AG09319 (cell line): ENCODE results near the gene ITGB2.
A peak's percentile ranks its signal among the peaks of the same experiment; 100 is the strongest.

ENCODE experiments used
- DNase-seq: peaks from one replicate; pipeline ENCODE4 v3.0.0-alpha.2; 2010; ENCODE audit warnings: low read depth; ENCODE audit errors: extremely low read depth
- CTCF ChIP-seq: IDR thresholded peaks from 2 replicates; pipeline ENCODE4 v1.5.1; 2011; ENCODE audit warnings: low read depth, mild to moderate bottlenecking, inconsistent platforms, low read length, moderate library complexity

The ITGB2 gene

DNA sequence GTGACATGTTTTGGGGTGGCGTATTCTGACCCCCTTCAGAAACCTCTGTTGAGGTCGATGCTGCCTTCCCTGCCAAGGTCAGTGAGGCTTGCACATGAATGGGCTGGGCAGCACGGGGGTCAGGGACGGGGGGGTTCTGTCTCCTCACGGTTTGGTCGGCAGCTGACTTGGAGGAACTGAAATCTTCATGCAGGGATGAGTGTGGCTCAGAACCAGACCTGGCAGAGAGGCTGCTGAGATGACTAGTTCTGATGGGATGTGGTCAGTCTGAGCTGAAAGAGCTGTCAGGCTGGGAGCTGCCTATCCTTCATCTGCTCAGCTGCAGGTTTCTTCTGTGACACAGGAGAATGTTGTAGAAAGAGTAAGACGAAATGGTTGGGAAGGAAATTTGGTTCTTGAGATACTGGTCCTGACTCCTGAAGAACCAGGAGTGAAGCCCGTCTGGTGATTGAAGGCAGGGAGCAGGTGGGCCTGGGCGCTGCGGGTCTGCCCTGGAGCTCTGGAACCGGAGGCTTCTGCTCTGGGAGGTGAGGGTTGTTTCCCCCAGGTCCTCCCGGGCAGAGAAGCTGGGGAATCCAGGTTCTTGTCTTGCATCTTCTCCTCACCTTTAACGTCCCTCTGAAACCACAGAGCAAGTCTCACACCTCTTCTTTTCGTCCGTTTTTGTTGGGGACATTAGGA is 22.4 kb upstream of the ITGB2 start:
- DNase-seq = no peak
- no peak for TF ChIP-seq CTCF

GRCh38 chr21:44942566-44942965 is 21.9 kb upstream of the ITGB2 start:
- no peak for TF ChIP-seq CTCF
- no peak for DNase-seq

DNA sequence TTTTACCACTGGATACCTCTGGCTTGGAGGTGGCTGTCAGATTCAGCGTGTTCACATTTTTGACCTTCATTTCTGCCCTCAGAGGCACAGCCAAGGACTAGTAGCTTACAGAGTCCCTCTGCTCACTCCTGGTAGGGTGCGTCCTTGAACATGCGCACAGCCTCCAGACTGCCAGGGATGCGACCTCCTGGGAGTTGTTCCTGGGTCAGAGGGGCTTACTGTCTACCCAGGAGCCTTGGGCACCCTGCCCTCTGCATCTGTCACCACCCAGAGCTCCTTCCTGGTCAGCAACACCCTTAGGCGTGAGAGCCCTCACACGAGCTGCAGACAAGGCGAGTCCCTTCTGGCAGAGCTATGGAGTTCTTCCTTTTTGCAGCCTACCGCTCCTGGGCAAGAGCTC is 20.9 kb upstream of the ITGB2 start:
- no peak for DNase-seq
- TF ChIP-seq CTCF = no peak

- no peak for DNase-seq
- no peak for TF ChIP-seq CTCF
These were observed 19.5 kb upstream of the ITGB2 start for GRCh38 chr21:44940116-44940631.

DNA sequence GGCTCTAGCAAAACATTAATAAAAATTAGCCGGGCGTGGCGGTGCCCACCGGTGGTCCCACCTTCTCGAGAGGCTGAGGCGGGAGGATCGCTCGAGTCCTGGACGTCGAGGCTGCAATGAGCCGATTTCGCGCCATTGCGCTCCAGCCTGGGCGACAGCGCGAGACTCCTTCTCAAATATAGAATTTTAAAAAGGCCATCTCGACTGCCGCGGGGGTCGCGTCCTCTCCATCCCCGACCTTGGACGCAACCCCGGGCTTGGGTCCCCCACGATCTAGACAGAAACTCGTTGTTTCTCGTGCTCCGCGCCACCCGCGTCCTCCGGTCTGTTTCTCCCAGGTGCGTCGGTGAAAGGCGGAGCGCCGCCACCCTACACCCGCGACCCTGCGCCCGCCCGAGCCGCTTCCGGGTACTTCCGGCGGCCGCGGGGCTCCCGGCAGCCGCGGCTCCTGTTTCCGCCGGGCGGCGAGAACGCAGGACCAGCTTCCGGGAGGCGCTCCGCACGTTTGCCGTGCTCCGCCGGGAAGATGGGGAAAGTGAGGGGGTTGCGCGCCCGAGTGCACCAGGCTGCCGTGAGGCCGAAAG is 18.9 kb upstream of the ITGB2 start, which contains the start of gene SLX9:
Gene SLX9 (plus strand): TSS at position 498 of the 584 bp plus-strand sequence. CDS start 29 bp downstream, at position 527.
- peak; percentile 40 for DNase-seq
- TF ChIP-seq CTCF = no peak

- no peak for TF ChIP-seq CTCF
- DNase-seq = no peak
These were observed 18.3 kb upstream of the ITGB2 start for GRCh38 chr21:44938772-44939531.

GRCh38 chr21:44935533-44935927 is 14.8 kb upstream of the ITGB2 start:
- TF ChIP-seq CTCF = no peak
- DNase-seq = no peak
